ENCODE data around the gene MSH2.

DNA sequence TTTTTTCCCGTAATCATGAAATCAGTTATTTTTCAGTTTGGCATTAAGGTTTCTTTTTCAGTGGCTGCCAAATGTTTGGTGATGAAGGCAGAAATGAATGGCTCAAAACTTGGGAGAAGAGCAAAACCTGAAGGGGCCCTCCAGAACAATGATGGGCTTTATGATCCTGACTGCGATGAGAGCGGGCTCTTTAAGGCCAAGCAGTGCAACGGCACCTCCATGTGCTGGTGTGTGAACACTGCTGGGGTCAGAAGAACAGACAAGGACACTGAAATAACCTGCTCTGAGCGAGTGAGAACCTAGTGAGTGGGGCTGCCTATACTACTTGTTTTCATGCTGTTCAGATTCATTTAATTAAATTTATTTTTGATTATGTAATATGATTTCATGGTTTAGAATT is 29.2 kb upstream of the MSH2 start:
- no peak for TF ChIP-seq ZNF549 (CRISPR knock-in tag; IDR thresholded peaks at IDR 0.05)
- no peak for TF ChIP-seq RXRA (CRISPR knock-in tag; IDR thresholded peaks at IDR 0.05)
- TF ChIP-seq, protein P1, sequence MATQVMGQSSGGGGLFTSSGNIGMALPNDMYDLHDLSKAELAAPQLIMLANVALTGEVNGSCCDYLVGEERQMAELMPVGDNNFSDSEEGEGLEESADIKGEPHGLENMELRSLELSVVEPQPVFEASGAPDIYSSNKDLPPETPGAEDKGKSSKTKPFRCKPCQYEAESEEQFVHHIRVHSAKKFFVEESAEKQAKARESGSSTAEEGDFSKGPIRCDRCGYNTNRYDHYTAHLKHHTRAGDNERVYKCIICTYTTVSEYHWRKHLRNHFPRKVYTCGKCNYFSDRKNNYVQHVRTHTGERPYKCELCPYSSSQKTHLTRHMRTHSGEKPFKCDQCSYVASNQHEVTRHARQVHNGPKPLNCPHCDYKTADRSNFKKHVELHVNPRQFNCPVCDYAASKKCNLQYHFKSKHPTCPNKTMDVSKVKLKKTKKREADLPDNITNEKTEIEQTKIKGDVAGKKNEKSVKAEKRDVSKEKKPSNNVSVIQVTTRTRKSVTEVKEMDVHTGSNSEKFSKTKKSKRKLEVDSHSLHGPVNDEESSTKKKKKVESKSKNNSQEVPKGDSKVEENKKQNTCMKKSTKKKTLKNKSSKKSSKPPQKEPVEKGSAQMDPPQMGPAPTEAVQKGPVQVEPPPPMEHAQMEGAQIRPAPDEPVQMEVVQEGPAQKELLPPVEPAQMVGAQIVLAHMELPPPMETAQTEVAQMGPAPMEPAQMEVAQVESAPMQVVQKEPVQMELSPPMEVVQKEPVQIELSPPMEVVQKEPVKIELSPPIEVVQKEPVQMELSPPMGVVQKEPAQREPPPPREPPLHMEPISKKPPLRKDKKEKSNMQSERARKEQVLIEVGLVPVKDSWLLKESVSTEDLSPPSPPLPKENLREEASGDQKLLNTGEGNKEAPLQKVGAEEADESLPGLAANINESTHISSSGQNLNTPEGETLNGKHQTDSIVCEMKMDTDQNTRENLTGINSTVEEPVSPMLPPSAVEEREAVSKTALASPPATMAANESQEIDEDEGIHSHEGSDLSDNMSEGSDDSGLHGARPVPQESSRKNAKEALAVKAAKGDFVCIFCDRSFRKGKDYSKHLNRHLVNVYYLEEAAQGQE (IDR thresholded peaks at IDR 0.05; ENCODE audit: borderline replicate concordance in 1 of 2, low read depth in 1 of 2, low read length in 2 of 2), result no peak
- peak; percentile 37; the same call in 1 of the 2 replicates for TF ChIP-seq RARA (CRISPR knock-in tag; IDR thresholded peaks at IDR 0.05)
- no peak for TF ChIP-seq SMARCE1 (IDR thresholded peaks at IDR 0.05; ENCODE audit: borderline replicate concordance)
- TF ChIP-seq, protein P2, sequence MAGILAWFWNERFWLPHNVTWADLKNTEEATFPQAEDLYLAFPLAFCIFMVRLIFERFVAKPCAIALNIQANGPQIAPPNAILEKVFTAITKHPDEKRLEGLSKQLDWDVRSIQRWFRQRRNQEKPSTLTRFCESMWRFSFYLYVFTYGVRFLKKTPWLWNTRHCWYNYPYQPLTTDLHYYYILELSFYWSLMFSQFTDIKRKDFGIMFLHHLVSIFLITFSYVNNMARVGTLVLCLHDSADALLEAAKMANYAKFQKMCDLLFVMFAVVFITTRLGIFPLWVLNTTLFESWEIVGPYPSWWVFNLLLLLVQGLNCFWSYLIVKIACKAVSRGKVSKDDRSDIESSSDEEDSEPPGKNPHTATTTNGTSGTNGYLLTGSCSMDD (CRISPR knock-in tag; IDR thresholded peaks at IDR 0.05), result no peak
- no peak for TF ChIP-seq ZNF138 (CRISPR knock-in tag; IDR thresholded peaks at IDR 0.05; ENCODE audit: low read depth)
- TF ChIP-seq NFYB (CRISPR knock-in tag; IDR thresholded peaks at IDR 0.05), result no peak
- no peak for TF ChIP-seq ZNF883 (CRISPR knock-in tag; IDR thresholded peaks at IDR 0.05; ENCODE audit: not compliant biosample characterization)
- TF ChIP-seq ZSCAN29 (CRISPR knock-in tag; conservative IDR thresholded peaks at IDR 0.05), result no peak
- TF ChIP-seq YY1 (IDR thresholded peaks at IDR 0.05; ENCODE audit: insufficient read depth, insufficient replicate concordance, low read depth, low read length), result no peak
- TF ChIP-seq, protein P3, sequence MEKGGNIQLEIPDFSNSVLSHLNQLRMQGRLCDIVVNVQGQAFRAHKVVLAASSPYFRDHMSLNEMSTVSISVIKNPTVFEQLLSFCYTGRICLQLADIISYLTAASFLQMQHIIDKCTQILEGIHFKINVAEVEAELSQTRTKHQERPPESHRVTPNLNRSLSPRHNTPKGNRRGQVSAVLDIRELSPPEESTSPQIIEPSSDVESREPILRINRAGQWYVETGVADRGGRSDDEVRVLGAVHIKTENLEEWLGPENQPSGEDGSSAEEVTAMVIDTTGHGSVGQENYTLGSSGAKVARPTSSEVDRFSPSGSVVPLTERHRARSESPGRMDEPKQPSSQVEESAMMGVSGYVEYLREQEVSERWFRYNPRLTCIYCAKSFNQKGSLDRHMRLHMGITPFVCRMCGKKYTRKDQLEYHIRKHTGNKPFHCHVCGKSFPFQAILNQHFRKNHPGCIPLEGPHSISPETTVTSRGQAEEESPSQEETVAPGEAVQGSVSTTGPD (CRISPR knock-in tag; IDR thresholded peaks at IDR 0.05), result no peak
- no peak for TF ChIP-seq MBD4 (IDR thresholded peaks at IDR 0.05; ENCODE audit: borderline replicate concordance, low read length)
